Activated CD4-positive, alpha-beta T cell treated with anti-CD3 and anti-CD28 coated beads, Interleukin-2, amount 50 U/mL, for 24 hours (primary cell): ENCODE measurements around the gene TRIM62.
A peak's percentile ranks its signal among the peaks of the same experiment; 100 is the strongest.

Experiments
- DNase-seq, 2 donors: peaks; one replicate each; pipeline ENCODE4 v3.0.0-alpha.2; 2020; ENCODE audit warnings: low read depth in 1 of 2, low spot score in 1 of 2

Gene TRIM62

GRCh38 chr1:33181921-33182341 lies at the start of gene TRIM62:
Gene TRIM62 (minus strand): TSS chr1:33182043. CDS start chr1:33181432, 611 bp downstream.
- peak; percentile 49 for DNase-seq

- DNase-seq, result no peak
Measured at GRCh38 chr1:33231166-33231565, 49.3 kb upstream of the TRIM62 start.

- DNase-seq, result no peak
Measured at GRCh38 chr1:33228935-33229487, 47.2 kb upstream of the TRIM62 start.

- DNase-seq, result no peak
Measured at GRCh38 chr1:33225586-33225985, 43.7 kb upstream of the TRIM62 start.

GRCh38 chr1:33224166-33224707 lies 42.4 kb upstream of the TRIM62 start:
- DNase-seq, result no peak

GRCh38 chr1:33222381-33222780 lies 40.5 kb upstream of the TRIM62 start:
- no peak for DNase-seq

- no peak for DNase-seq
Measured at GRCh38 chr1:33221385-33221758, 39.5 kb upstream of the TRIM62 start.

GRCh38 chr1:33220676-33221384 lies 39.0 kb upstream of the TRIM62 start:
- DNase-seq, result no peak

GRCh38 chr1:33219886-33220661 lies 38.2 kb upstream of the TRIM62 start:
- DNase-seq, result no peak

- no peak for DNase-seq
Measured at GRCh38 chr1:33211972-33212371, 30.1 kb upstream of the TRIM62 start.

GRCh38 chr1:33206340-33206739 lies 24.5 kb upstream of the TRIM62 start:
- no peak for DNase-seq

GRCh38 chr1:33195556-33195955 lies 13.7 kb upstream of the TRIM62 start:
- no peak for DNase-seq

- DNase-seq, result no peak
Measured at GRCh38 chr1:33191731-33192275, 10.0 kb upstream of the TRIM62 start.

GRCh38 chr1:33190701-33191100 lies 8.9 kb upstream of the TRIM62 start:
- DNase-seq, result no peak

GRCh38 chr1:33188572-33189275 lies 6.9 kb upstream of the TRIM62 start:
- DNase-seq, result no peak

GRCh38 chr1:33186936-33187335 lies 5.1 kb upstream of the TRIM62 start:
- DNase-seq, result no peak

GRCh38 chr1:33185541-33185940 lies 3.7 kb upstream of the TRIM62 start:
- DNase-seq, result no peak

GRCh38 chr1:33183306-33183705 lies 1.5 kb upstream of the TRIM62 start:
- DNase-seq, result no peak

- DNase-seq, result no peak
Measured at GRCh38 chr1:33182896-33183295, 1.1 kb upstream of the TRIM62 start.

- no peak for DNase-seq
Measured at GRCh38 chr1:33182401-33182841, 578 bp upstream of the TRIM62 start.
